ENCODE measurements around the gene TLE1. TPM values are rescaled to one million over a fixed set of nuclear protein-coding genes. Genes with fewer than 3 reads are reported as not detected.
"Not testable (repeated sequence)": the region's sequence is repeated elsewhere in the genome, so short reads cannot be mapped to it uniquely, and the experiment has no call there.

The TLE1 gene
- total RNA-seq, 4 donors from 2014 or later, result 52.3 to 125 (median 76.8) TPM

DNA sequence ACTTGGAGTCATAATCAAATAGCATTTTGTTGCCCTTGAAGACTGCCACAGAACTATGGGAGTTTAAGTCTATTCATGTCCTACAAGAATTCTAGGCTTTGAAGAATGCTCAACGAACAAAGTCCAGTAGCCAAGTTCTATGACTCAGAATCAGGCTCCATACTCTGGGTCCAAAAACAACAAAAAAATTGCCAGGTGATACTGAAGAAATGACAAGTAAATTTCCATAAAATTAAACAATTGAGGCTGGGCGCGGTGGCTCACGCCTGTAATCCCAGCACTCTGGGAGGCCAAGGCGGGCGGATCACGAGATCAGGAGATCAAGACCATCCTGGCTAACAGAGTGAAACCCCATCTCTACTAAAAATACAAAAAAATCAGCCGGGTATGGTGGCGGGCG lies 94.1 kb downstream of the TLE1 start:
- DNase-seq (ENCODE audit: extremely low spot score); H3K4me3 ChIP-seq; H3K27me3 ChIP-seq; intact Hi-C loops (cut with DNase I); H3K9me3 ChIP-seq: not testable (repeated sequence)
- Histone ChIP-seq H3K27ac (replicated peaks in 1 of 4) (peak overlapping the region; percentile 4 to 23 (median 20)), H3K4me1 (peaks cover 35 to 78% (median 70%) of the 10 kb centered on the region in 4 donors), H3K36me3 (peaks cover 2 to 42% (median 12%) of the 10 kb centered on the region in 4 donors)
- peak in 1 of 2 donors; percentile 54 for TF ChIP-seq POLR2AphosphoS5 (IDR thresholded peaks at IDR 0.05)
- WGBS, result 73% methylated on average over 10 of the region's 10 CpGs

DNA sequence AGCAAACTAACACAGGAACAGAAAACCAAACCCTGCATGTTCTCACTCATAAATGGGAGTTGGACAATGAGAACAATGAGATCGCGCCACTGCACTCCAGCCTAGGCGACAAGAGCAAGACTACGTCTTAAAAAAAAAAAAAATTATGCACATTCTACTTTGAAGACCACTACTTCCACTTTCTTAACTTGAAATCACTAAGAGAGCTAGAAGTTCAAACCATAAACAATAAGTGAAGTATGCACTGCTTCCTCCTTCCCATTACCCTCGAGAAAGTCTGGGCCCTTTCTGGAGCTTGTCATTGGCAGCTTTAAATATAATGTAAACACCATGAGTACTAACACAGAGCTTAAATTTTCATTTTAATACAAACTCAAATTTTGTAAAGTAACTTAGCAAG lies 94.9 kb downstream of the TLE1 start:
- DNase-seq (ENCODE audit: extremely low spot score), result no peak
- Histone ChIP-seq H3K36me3 (peaks cover 11 to 51% (median 20%) of the 10 kb centered on the region in 4 donors), H3K27ac (replicated peaks in 1 of 4) (peak overlapping the region; percentile 4 to 36 (median 20)), H3K27me3 (no peaks in the 10 kb centered on the region), H3K4me3 (no peak overlapping the region), H3K9me3 (no peaks in the 10 kb centered on the region), H3K4me1 (peaks cover 38 to 76% (median 70%) of the 10 kb centered on the region in 4 donors)
- no peak for TF ChIP-seq POLR2A (IDR thresholded peaks at IDR 0.05; ENCODE audit: low read depth)
- TF ChIP-seq POLR2AphosphoS5 (IDR thresholded peaks at IDR 0.05), result no peak
- no peak for TF ChIP-seq CTCF (IDR thresholded peaks at IDR 0.05)
- no peak for TF ChIP-seq EP300 (IDR thresholded peaks at IDR 0.05)
- WGBS, result 77% methylated on average over 5 of the region's 5 CpGs
- intact Hi-C loops (cut with DNase I), result no loop called here

DNA sequence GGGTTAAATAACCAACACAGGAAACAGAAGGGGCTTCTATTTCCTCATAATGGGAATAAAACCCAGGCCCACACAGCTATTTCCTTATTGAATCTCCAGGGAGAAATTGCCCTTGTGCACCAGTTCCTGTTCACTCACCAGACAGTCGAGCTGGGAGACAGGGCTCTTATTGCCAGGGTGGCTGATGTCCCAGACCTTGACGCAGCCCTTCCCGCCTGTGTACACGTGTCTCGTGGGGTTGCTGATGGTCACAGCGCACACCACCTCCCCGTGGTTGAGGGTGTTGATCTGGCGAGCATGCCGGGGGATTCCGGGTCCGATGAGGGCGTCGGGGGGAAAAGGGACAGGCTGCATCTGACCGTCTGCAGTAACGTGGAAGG lies 96.5 kb downstream of the TLE1 start:
- DNase-seq (ENCODE audit: extremely low spot score), result no peak
- Histone ChIP-seq H3K4me1 (peaks cover 30 to 81% (median 73%) of the 10 kb centered on the region in 4 donors), H3K27me3 (no peaks in the 10 kb centered on the region), H3K4me3 (peak overlapping the region in 2 of 4 donors; percentile 0 to 8), H3K36me3 (peaks cover 13 to 62% (median 29%) of the 10 kb centered on the region in 4 donors), H3K27ac (replicated peaks in 1 of 4) (peak overlapping the region; percentile 30 to 54 (median 40)), H3K9me3 (no peaks in the 10 kb centered on the region)
- TF ChIP-seq EP300 (IDR thresholded peaks at IDR 0.05) (no peak), POLR2AphosphoS5 (IDR thresholded peaks at IDR 0.05) (peak; percentile 23 to 28), POLR2A (IDR thresholded peaks at IDR 0.05; ENCODE audit: low read depth) (no peak), CTCF (IDR thresholded peaks at IDR 0.05) (no peak)
- 68% methylated on average over 15 of the region's 15 CpGs for WGBS
- intact Hi-C loops (cut with DNase I), result no loop called here

- DNase-seq (ENCODE audit: extremely low spot score), result no peak
- peaks cover 20 to 85% (median 77%) of the 10 kb centered on the region in 4 donors for H3K4me1 ChIP-seq
- intact Hi-C loops (cut with DNase I), result no loop called here
Observed at GRCh38 chr9:81591791-81592190, 97.6 kb downstream of the TLE1 start.

DNA sequence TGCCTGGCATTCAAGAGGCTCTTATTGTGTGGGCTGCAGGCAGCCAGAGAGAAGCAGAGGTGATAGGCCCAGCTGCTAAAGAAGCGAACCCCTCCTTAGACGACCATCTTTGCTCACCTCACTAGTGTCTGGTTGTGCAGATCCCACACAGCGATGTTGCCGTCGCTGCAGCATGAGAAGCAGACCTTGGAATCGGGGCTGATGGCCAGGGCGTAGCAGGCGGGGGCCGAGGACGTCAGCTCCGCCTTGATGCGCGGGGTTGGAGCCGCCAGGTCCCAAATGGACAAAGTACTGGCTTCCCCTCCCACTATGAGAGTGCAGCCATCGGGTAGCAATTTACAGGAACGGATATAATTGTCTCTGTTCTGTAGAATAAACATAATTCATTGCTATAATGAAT lies 98.7 kb downstream of the TLE1 start:
- WGBS, result 94% methylated on average over 16 of the region's 16 CpGs
- peak overlapping the region; percentile 15 to 83 (median 26) for H3K27ac ChIP-seq (replicated peaks in 1 of 4)

More at GRCh38 chr9:81591791-81592190, 97.6 kb downstream of the TLE1 start:
- TF ChIP-seq POLR2A (IDR thresholded peaks at IDR 0.05; ENCODE audit: low read depth), result no peak
- peak in 1 of 3 experiments; percentile 22 for TF ChIP-seq CTCF (IDR thresholded peaks at IDR 0.05)
- Histone ChIP-seq H3K27ac (replicated peaks in 1 of 4) (peak overlapping the region; percentile 30 to 54 (median 40)), H3K36me3 (peaks cover 13 to 67% (median 32%) of the 10 kb centered on the region in 4 donors), H3K4me3 (no peak overlapping the region), H3K9me3 (no peaks in the 10 kb centered on the region), H3K27me3 (no peaks in the 10 kb centered on the region)
- WGBS, result 89% methylated on average over 12 of the region's 12 CpGs

More for the DNA sequence above, 98.7 kb downstream of the TLE1 start:
- Histone ChIP-seq H3K4me1 (peaks cover 15 to 78% (median 72%) of the 10 kb centered on the region in 4 donors), H3K4me3 (no peak overlapping the region), H3K9me3 (no peaks in the 10 kb centered on the region), H3K27me3 (no peaks in the 10 kb centered on the region), H3K36me3 (peaks cover 13 to 71% (median 37%) of the 10 kb centered on the region in 4 donors)
- DNase-seq (ENCODE audit: extremely low spot score), result no peak
- intact Hi-C loops (cut with DNase I), result no loop called here
- no peak for TF ChIP-seq CTCF (IDR thresholded peaks at IDR 0.05)
- no peak for TF ChIP-seq EP300 (IDR thresholded peaks at IDR 0.05)
- TF ChIP-seq POLR2A (IDR thresholded peaks at IDR 0.05; ENCODE audit: low read depth), result no peak
- TF ChIP-seq POLR2AphosphoS5 (IDR thresholded peaks at IDR 0.05), result no peak
